HL-60 (cell line): ENCODE measurements around the gene DHX38.

Experiments
- DNase-seq, 2 experiments: peaks; one replicate each; pipeline ENCODE4 v3.0.0-alpha.2; 2010 to 2020; ENCODE audit warnings: low read depth in 1 of 2, low spot score in 1 of 2
- H3K27ac ChIP-seq: fragments of 250-450 bp; sonication (Bioruptor Pico); replicated peaks from 2 replicates; pipeline ENCODE4 v1.5.1; 2020; ENCODE audit warnings: mild to moderate bottlenecking, moderate library complexity
- H3K27me3 ChIP-seq: fragments of 250-450 bp; sonication (Bioruptor Pico); 2 replicates; pipeline ENCODE4 v1.5.1; 2021; ENCODE audit warnings: mild to moderate bottlenecking, moderate library complexity; ENCODE audit not compliant: insufficient read depth, poor library complexity, severe bottlenecking
- H3K4me3 ChIP-seq: replicated peaks from 2 replicates; pipeline ENCODE4 v1.5.1; 2011; ENCODE audit warnings: mild to moderate bottlenecking, control low read depth, low read length; ENCODE audit not compliant: insufficient read depth
- GABPA ChIP-seq: IDR thresholded peaks from 2 replicates; pipeline ENCODE4 v1.6.1; 2012; ENCODE audit warnings: low read depth
- POLR2AphosphoS5 ChIP-seq: IDR thresholded peaks from 2 replicates; pipeline ENCODE4 v1.6.1; 2012; ENCODE audit warnings: low read depth
- SPI1 ChIP-seq: IDR thresholded peaks from 2 replicates; pipeline ENCODE4 v1.6.1; 2012; ENCODE audit warnings: low read depth, mild to moderate bottlenecking, borderline replicate concordance
- TF ChIP-seq, protein P1 (sequence below): IDR thresholded peaks from one replicate; pipeline ENCODE4 v1.5.1; 2011; ENCODE audit warnings: low read length, control low read depth, inconsistent platforms; ENCODE audit not compliant: insufficient read depth
- TF ChIP-seq, protein P2 (sequence below): IDR thresholded peaks from 2 replicates; pipeline ENCODE4 v1.6.1; 2012; ENCODE audit warnings: low read depth; ENCODE audit not compliant: insufficient replicate concordance

Gene DHX38

DNA sequence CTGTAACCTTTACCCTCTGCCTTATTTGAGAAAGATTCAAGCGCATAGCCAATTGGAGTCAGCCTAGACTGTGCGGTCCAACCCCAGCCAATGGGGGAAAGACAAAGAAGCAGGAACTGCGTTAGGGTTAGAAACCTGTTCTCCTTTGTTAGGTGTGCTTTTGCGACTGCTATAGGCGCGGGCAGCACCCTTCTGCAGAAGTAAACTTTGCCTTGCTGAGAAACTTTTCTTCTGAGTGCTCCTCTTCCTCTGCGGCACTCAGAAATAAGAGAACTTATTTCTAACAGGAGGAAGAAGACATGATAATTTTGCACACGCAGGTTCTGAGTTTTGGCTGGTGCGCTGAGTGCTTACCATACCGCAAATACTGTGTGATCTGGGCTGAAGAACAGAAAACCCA lies 9.2 kb upstream of the DHX38 start:
- TF ChIP-seq, protein P1, sequence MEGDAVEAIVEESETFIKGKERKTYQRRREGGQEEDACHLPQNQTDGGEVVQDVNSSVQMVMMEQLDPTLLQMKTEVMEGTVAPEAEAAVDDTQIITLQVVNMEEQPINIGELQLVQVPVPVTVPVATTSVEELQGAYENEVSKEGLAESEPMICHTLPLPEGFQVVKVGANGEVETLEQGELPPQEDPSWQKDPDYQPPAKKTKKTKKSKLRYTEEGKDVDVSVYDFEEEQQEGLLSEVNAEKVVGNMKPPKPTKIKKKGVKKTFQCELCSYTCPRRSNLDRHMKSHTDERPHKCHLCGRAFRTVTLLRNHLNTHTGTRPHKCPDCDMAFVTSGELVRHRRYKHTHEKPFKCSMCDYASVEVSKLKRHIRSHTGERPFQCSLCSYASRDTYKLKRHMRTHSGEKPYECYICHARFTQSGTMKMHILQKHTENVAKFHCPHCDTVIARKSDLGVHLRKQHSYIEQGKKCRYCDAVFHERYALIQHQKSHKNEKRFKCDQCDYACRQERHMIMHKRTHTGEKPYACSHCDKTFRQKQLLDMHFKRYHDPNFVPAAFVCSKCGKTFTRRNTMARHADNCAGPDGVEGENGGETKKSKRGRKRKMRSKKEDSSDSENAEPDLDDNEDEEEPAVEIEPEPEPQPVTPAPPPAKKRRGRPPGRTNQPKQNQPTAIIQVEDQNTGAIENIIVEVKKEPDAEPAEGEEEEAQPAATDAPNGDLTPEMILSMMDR = no peak
- TF ChIP-seq POLR2AphosphoS5 (no peak), GABPA (no peak), SPI1 (no peak)
- TF ChIP-seq, protein P2, sequence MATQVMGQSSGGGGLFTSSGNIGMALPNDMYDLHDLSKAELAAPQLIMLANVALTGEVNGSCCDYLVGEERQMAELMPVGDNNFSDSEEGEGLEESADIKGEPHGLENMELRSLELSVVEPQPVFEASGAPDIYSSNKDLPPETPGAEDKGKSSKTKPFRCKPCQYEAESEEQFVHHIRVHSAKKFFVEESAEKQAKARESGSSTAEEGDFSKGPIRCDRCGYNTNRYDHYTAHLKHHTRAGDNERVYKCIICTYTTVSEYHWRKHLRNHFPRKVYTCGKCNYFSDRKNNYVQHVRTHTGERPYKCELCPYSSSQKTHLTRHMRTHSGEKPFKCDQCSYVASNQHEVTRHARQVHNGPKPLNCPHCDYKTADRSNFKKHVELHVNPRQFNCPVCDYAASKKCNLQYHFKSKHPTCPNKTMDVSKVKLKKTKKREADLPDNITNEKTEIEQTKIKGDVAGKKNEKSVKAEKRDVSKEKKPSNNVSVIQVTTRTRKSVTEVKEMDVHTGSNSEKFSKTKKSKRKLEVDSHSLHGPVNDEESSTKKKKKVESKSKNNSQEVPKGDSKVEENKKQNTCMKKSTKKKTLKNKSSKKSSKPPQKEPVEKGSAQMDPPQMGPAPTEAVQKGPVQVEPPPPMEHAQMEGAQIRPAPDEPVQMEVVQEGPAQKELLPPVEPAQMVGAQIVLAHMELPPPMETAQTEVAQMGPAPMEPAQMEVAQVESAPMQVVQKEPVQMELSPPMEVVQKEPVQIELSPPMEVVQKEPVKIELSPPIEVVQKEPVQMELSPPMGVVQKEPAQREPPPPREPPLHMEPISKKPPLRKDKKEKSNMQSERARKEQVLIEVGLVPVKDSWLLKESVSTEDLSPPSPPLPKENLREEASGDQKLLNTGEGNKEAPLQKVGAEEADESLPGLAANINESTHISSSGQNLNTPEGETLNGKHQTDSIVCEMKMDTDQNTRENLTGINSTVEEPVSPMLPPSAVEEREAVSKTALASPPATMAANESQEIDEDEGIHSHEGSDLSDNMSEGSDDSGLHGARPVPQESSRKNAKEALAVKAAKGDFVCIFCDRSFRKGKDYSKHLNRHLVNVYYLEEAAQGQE = no peak
- no peak for DNase-seq

DNA sequence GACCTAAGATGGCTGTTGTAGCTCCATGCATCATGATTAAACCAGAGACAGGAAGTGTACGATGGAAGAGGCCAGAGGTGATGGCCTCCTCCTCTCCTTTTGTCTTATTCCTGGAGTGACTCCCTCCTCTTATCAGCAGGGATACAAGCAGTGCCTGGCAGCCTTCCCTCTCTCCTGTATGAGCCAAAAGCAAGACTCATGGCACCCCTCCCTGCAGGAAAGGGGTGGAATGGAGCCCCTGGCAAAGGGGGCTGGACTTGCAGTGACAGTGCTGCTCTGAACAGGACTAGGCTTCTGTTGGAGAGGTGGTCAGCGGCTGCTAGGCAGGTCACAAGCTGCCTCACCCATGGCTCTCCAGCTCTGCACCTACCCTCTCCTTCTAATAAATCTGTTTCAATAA lies 8.6 kb upstream of the DHX38 start:
- H3K27ac ChIP-seq = no peak overlapping the region
- no peaks in the 10 kb centered on the region for H3K27me3 ChIP-seq
- H3K4me3 ChIP-seq = no peak overlapping the region
- TF ChIP-seq, protein P2 = no peak
- TF ChIP-seq GABPA = no peak
- TF ChIP-seq SPI1 = no peak
- TF ChIP-seq POLR2AphosphoS5 = no peak
- TF ChIP-seq, protein P1 = no peak
- no peak for DNase-seq

More for the DNA sequence above, 9.2 kb upstream of the DHX38 start:
- no peaks in the 10 kb centered on the region for H3K27me3 ChIP-seq
- H3K27ac ChIP-seq = no peak overlapping the region
- H3K4me3 ChIP-seq = no peak overlapping the region

DNA sequence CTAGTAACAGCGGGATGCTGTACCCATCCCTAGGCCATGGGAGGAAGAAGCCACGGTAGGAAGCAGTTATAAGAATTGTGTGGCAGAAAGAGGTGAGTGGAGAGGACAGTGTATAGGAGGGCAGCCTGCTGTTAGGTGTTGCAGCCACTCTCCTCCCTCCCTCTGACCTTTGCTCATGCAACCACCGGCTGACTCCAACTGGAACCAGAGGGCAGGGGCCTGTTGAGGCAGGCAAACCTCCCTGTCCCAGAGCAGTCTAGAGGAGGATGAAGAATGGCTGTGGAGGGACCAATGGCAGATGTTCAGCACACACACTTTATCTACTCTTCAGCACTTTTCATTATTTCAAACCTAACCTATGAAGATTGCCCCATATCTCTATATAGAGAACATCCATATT lies 2.4 kb upstream of the DHX38 start:
- H3K27ac ChIP-seq = no peak overlapping the region
- H3K27me3 ChIP-seq = no peaks in the 10 kb centered on the region
- H3K4me3 ChIP-seq = no peak overlapping the region
- DNase-seq = no peak
- TF ChIP-seq SPI1 = no peak
- TF ChIP-seq, protein P2 = no peak
- TF ChIP-seq GABPA = no peak
- TF ChIP-seq, protein P1 = no peak
- no peak for TF ChIP-seq POLR2AphosphoS5
